OCI-LY3 (cell line): ENCODE measurements around the gene PRPF6.

Experiments used
- EZH2phosphoT487 ChIP-seq: fragments of 200-600 bp; shearing (Covaris generic); IDR thresholded peaks from 2 replicates; pipeline ENCODE4 v1.6.1; 2018; ENCODE audit warnings: antibody characterized with exemption, mixed run types, low read depth
- TF ChIP-seq, protein P1 (sequence below): fragments of 200-600, 300-600 bp; sonication (generic); IDR thresholded peaks from 2 replicates; pipeline ENCODE4 v1.5.1; 2014; ENCODE audit warnings: antibody characterized with exemption, low read length, low read depth

GRCh38 chr20:63951398-63952209, 29.3 kb upstream of the PRPF6 start:
- TF ChIP-seq, protein P1, sequence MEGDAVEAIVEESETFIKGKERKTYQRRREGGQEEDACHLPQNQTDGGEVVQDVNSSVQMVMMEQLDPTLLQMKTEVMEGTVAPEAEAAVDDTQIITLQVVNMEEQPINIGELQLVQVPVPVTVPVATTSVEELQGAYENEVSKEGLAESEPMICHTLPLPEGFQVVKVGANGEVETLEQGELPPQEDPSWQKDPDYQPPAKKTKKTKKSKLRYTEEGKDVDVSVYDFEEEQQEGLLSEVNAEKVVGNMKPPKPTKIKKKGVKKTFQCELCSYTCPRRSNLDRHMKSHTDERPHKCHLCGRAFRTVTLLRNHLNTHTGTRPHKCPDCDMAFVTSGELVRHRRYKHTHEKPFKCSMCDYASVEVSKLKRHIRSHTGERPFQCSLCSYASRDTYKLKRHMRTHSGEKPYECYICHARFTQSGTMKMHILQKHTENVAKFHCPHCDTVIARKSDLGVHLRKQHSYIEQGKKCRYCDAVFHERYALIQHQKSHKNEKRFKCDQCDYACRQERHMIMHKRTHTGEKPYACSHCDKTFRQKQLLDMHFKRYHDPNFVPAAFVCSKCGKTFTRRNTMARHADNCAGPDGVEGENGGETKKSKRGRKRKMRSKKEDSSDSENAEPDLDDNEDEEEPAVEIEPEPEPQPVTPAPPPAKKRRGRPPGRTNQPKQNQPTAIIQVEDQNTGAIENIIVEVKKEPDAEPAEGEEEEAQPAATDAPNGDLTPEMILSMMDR, result no peak
- no peak for TF ChIP-seq EZH2phosphoT487
